GM12878 (cell line): Measurements from ENCODE around the gene ARID4B.

Experiments
- ZBED1 ChIP-seq: IDR thresholded peaks from 2 replicates; pipeline ENCODE4 v1.6.1; 2016; ENCODE audit warnings: borderline replicate concordance
- TF ChIP-seq, protein P1 (sequence below): fragments of 450-650 bp; IDR thresholded peaks from 2 replicates; pipeline ENCODE4 v1.6.1; 2018; ENCODE audit warnings: borderline replicate concordance, mild to moderate bottlenecking; ENCODE audit not compliant: partially characterized antibody
- TF ChIP-seq, protein P2 (sequence below), 3 experiments: IDR thresholded peaks in 2 of 3; conservative IDR thresholded peaks in 1 of 3; 2 replicates each; pipeline ENCODE4 v1.5.1; 2011; ENCODE audit warnings: low read depth in 3 of 3, low read length in 3 of 3, mild to moderate bottlenecking in 3 of 3, control low read depth in 2 of 3, moderate library complexity in 2 of 3, inconsistent platforms in 1 of 3, mixed read lengths in 1 of 3; ENCODE audit not compliant: control insufficient read depth in 2 of 3, insufficient read depth in 1 of 3; ENCODE audit errors: extremely low read depth in 1 of 3

DNA sequence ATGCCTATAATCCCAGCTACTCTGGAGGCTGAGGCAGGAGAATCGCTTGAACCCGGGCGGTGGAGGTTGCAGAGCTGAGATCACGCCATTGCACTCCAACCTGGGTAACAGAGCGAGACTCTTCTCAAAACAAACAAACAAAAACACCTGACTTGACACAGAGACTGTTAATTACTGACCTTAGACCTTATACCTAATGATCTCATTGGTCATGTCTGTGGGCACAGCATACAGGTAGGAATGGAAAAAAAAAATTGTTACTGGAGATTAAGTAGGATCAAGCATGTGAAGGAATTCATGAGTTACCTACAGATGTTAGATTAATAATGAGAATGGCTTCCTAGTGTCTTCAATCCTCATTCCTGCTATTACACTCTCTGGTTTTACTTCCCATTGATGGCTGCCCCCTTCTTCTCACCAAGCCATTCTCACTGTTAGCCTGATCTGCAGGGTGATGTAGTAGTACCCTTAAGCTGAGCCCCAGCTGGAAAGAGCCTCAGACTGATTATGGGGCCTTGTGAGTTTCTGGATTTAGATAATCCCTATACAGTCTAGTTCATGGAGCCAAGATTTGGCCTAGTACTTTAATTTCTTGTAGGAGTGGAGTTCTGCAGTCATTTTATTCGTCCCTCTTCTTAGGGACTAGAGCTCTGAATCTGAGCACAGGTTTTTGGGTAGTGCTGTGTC is 48.1 kb upstream of the ARID4B start:
- TF ChIP-seq, protein P1, sequence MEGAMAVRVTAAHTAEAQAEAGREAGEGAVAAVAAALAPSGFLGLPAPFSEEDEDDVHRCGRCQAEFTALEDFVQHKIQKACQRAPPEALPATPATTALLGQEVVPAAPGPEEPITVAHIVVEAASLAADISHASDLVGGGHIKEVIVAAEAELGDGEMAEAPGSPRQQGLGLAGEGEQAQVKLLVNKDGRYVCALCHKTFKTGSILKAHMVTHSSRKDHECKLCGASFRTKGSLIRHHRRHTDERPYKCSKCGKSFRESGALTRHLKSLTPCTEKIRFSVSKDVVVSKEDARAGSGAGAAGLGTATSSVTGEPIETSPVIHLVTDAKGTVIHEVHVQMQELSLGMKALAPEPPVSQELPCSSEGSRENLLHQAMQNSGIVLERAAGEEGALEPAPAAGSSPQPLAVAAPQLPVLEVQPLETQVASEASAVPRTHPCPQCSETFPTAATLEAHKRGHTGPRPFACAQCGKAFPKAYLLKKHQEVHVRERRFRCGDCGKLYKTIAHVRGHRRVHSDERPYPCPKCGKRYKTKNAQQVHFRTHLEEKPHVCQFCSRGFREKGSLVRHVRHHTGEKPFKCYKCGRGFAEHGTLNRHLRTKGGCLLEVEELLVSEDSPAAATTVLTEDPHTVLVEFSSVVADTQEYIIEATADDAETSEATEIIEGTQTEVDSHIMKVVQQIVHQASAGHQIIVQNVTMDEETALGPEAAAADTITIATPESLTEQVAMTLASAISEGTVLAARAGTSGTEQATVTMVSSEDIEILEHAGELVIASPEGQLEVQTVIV, result no peak
- TF ChIP-seq ZBED1, result no peak
- TF ChIP-seq, protein P2, sequence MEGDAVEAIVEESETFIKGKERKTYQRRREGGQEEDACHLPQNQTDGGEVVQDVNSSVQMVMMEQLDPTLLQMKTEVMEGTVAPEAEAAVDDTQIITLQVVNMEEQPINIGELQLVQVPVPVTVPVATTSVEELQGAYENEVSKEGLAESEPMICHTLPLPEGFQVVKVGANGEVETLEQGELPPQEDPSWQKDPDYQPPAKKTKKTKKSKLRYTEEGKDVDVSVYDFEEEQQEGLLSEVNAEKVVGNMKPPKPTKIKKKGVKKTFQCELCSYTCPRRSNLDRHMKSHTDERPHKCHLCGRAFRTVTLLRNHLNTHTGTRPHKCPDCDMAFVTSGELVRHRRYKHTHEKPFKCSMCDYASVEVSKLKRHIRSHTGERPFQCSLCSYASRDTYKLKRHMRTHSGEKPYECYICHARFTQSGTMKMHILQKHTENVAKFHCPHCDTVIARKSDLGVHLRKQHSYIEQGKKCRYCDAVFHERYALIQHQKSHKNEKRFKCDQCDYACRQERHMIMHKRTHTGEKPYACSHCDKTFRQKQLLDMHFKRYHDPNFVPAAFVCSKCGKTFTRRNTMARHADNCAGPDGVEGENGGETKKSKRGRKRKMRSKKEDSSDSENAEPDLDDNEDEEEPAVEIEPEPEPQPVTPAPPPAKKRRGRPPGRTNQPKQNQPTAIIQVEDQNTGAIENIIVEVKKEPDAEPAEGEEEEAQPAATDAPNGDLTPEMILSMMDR (IDR thresholded peaks at IDR 0.05 in 2 of 3, conservative IDR thresholded peaks at IDR 0.05 in 1 of 3; ENCODE audit: control insufficient read depth in 2 of 3, extremely low read depth in 1 of 3, insufficient read depth in 1 of 3, low read depth in 3 of 3, low read length in 3 of 3), result no peak
